H1 (cell line): ENCODE data around the gene APBA3. TPM values are rescaled to one million over a fixed set of nuclear protein-coding genes. Genes with fewer than 3 reads are reported as not detected.

ENCODE experiments used
- CTCF ChIA-PET: fragments of 300-600 bp; sonication (Branson Sonifier 250); formaldehyde crosslinking; loops from one replicate; lab custom pipeline; 2021; ENCODE audit not compliant: partially characterized antibody; lab: Charles Lee
- POLR2A ChIA-PET: fragments of 300-600 bp; sonication (Branson Sonifier 250); formaldehyde crosslinking; loops from one replicate; lab custom pipeline; 2021; ENCODE audit warnings: inconsistent platforms; ENCODE audit not compliant: partially characterized antibody; lab: Charles Lee
- DNase-seq, 2 experiments: peaks; one replicate each; pipeline versions ENCODE4 v3.0.0 to v3.0.0-alpha.2; 2010 to 2022; ENCODE audit warnings: low spot score in 2 of 2, low read depth in 1 of 2, mixed read lengths in 1 of 2
- FAIRE-seq: peaks from 2 replicates; lab custom pipeline; 2011; peaks lifted over from hg19 to GRCh38; lab: Jason Lieb, UNC
- H2AFZ ChIP-seq: 2 replicates; pipeline ENCODE4 v1.8.1; 2012; ENCODE audit warnings: low read length, inconsistent platforms
- H2AK5ac ChIP-seq: 2 replicates; pipeline ENCODE4 v1.6.1; 2013; ENCODE audit warnings: low read depth, low read length
- H2BK120ac ChIP-seq: replicated peaks from 2 replicates; pipeline ENCODE3; 2013; ENCODE audit warnings: low read depth, low read length, inconsistent platforms
- H2BK12ac ChIP-seq: 2 replicates; pipeline ENCODE4 v1.6.1; 2013; ENCODE audit warnings: low read depth, low read length
- H2BK15ac ChIP-seq: 2 replicates; pipeline ENCODE4 v1.6.1; 2013; ENCODE audit warnings: low read length
- H2BK20ac ChIP-seq: 2 replicates; pipeline ENCODE4 v1.6.1; 2013; ENCODE audit warnings: low read length
- H2BK5ac ChIP-seq: 2 replicates; pipeline ENCODE4 v1.6.1; 2013; ENCODE audit warnings: low read depth, low read length
- H3K14ac ChIP-seq: 2 replicates; pipeline ENCODE4 v1.6.1; 2013; ENCODE audit warnings: inconsistent platforms; ENCODE audit not compliant: insufficient read length
- H3K18ac ChIP-seq: 2 replicates; pipeline ENCODE4 v1.6.1; 2013; ENCODE audit warnings: low read length; ENCODE audit errors: extremely low read depth
- H3K23ac ChIP-seq: 2 replicates; pipeline ENCODE4 v1.6.1; 2013; ENCODE audit warnings: inconsistent platforms; ENCODE audit not compliant: insufficient read length
- H3K23me2 ChIP-seq: 2 replicates; pipeline ENCODE4 v1.6.1; 2013; ENCODE audit warnings: low read depth, low read length
- H3K27ac ChIP-seq: 2 replicates; pipeline ENCODE4 v1.6.1; 2011; ENCODE audit warnings: low read depth, low read length, inconsistent platforms
- H3K27me3 ChIP-seq, 4 experiments: replicated peaks in 1 of 4; 1 replicate in 1 of 4; 2 replicates in 3 of 4; pipeline versions ENCODE4 v1.6.1 to v1.8.1; 2011 to 2013; ENCODE audit warnings: low read length in 3 of 4, mild to moderate bottlenecking in 3 of 4, inconsistent platforms in 2 of 4, mixed read lengths in 2 of 4, moderate library complexity in 1 of 4; ENCODE audit not compliant: control insufficient read depth in 3 of 4, insufficient read depth in 3 of 4; ENCODE audit errors: extremely low read depth in 1 of 4
- H3K36me3 ChIP-seq, 4 experiments: 2 replicates each; pipeline versions ENCODE4 v1.6.1 to v1.8.1; 2011 to 2013; ENCODE audit warnings: mild to moderate bottlenecking in 4 of 4, low read length in 3 of 4, moderate library complexity in 2 of 4, control low read depth in 1 of 4, inconsistent platforms in 1 of 4; ENCODE audit not compliant: insufficient read depth in 4 of 4, control insufficient read depth in 2 of 4
- H3K4ac ChIP-seq: replicated peaks from 2 replicates; pipeline ENCODE3; 2013; ENCODE audit warnings: low read length, low read depth, mixed read lengths, inconsistent platforms; ENCODE audit not compliant: insufficient read length
- H3K4me1 ChIP-seq, 4 experiments: replicated peaks in 1 of 4; 1 replicate in 1 of 4; 2 replicates in 3 of 4; pipeline versions ENCODE4 v1.6.1 to v1.8.1; 2011 to 2013; ENCODE audit warnings: low read length in 3 of 4, inconsistent platforms in 2 of 4, mixed read lengths in 1 of 4; ENCODE audit not compliant: insufficient read depth in 4 of 4, control insufficient read depth in 3 of 4
- H3K4me2 ChIP-seq, 2 experiments: 2 replicates each; pipeline versions ENCODE4 v1.6.1 to v1.8.1; 2011 to 2013; ENCODE audit warnings: low read depth in 2 of 2, low read length in 2 of 2, control low read depth in 1 of 2, inconsistent platforms in 1 of 2, mild to moderate bottlenecking in 1 of 2; ENCODE audit not compliant: insufficient read depth in 1 of 2
- H3K4me3 ChIP-seq, 4 experiments: fragments of 200-600, 300-600 bp in 1 of 4; sonication (generic), shearing (Covaris generic), sonication (Bioruptor Twin) in 1 of 4; 2 replicates each; pipeline versions ENCODE4 v1.5.1 to v1.8.1; 2011 to 2016; ENCODE audit warnings: low read length in 4 of 4, low read depth in 3 of 4, control low read depth in 2 of 4, inconsistent platforms in 2 of 4, mild to moderate bottlenecking in 2 of 4, mixed read lengths in 1 of 4, moderate library complexity in 1 of 4; ENCODE audit not compliant: insufficient read depth in 2 of 4; ENCODE audit errors: extremely low read depth in 1 of 4
- H3K56ac ChIP-seq: replicated peaks from 2 replicates; pipeline ENCODE3; 2013; ENCODE audit warnings: low read depth, mild to moderate bottlenecking, mixed read lengths, low read length, inconsistent platforms; ENCODE audit not compliant: insufficient read length
- H3K79me1 ChIP-seq: 2 replicates; pipeline ENCODE4 v1.6.1; 2013; ENCODE audit warnings: low read depth, low read length, control low read depth
- H3K79me2 ChIP-seq, 2 experiments: 2 replicates each; pipeline versions ENCODE4 v1.6.1 to v1.8.1; 2012 to 2013; ENCODE audit warnings: low read length in 2 of 2, mild to moderate bottlenecking in 2 of 2, inconsistent platforms in 1 of 2; ENCODE audit not compliant: insufficient read depth in 2 of 2, control insufficient read depth in 1 of 2
- H3K9ac ChIP-seq, 4 experiments: replicated peaks in 1 of 4; 1 replicate in 1 of 4; 2 replicates in 3 of 4; pipeline versions ENCODE4 v1.6.1 to v1.8.1; 2011 to 2013; ENCODE audit warnings: low read depth in 3 of 4, low read length in 3 of 4, control low read depth in 2 of 4, mild to moderate bottlenecking in 2 of 4, moderate library complexity in 2 of 4, inconsistent platforms in 1 of 4; ENCODE audit errors: extremely low read depth in 1 of 4
- H3K9me3 ChIP-seq, 2 experiments: 2 replicates each; pipeline versions ENCODE4 v1.6.1 to v1.8.1; 2012 to 2013; ENCODE audit warnings: mild to moderate bottlenecking in 2 of 2, moderate library complexity in 2 of 2, control low read depth in 1 of 2, inconsistent platforms in 1 of 2, low read depth in 1 of 2, low read length in 1 of 2, mixed read lengths in 1 of 2; ENCODE audit not compliant: insufficient read depth in 2 of 2
- H4K20me1 ChIP-seq, 2 experiments: replicated peaks in 1 of 2; 2 replicates each; pipeline versions ENCODE3 to v1.8.1; 2011 to 2013; ENCODE audit warnings: inconsistent platforms in 2 of 2, low read length in 2 of 2, mild to moderate bottlenecking in 1 of 2; ENCODE audit not compliant: insufficient read depth in 2 of 2, control insufficient read depth in 1 of 2
- H4K5ac ChIP-seq: 2 replicates; pipeline ENCODE4 v1.6.1; 2013; ENCODE audit warnings: low read length, low read depth, mixed read lengths, inconsistent platforms; ENCODE audit not compliant: insufficient read length
- H4K8ac ChIP-seq: 2 replicates; pipeline ENCODE4 v1.8.0; 2013; ENCODE audit warnings: mild to moderate bottlenecking, moderate library complexity, low read length, inconsistent platforms; ENCODE audit not compliant: insufficient read depth; ENCODE audit errors: extremely low read depth
- H4K91ac ChIP-seq: replicated peaks from 2 replicates; pipeline ENCODE3; 2013; ENCODE audit warnings: low read length, mixed read lengths, inconsistent platforms; ENCODE audit not compliant: insufficient read length
- CBX8 ChIP-seq: fragments of 300-800, 300-1000 bp; sonication (generic); IDR thresholded peaks from 2 replicates; pipeline ENCODE4 v1.7.1; 2016; ENCODE audit warnings: low read depth, low read length, borderline replicate concordance
- EGR1 ChIP-seq: IDR thresholded peaks from 2 replicates; pipeline ENCODE4 v1.6.1; 2011; ENCODE audit warnings: low read depth, low read length, borderline replicate concordance
- EZH2 ChIP-seq: fragments of 200-600 bp; sonication (generic); IDR thresholded peaks from 2 replicates; pipeline ENCODE4 v1.7.1; 2012; ENCODE audit warnings: low read depth, mild to moderate bottlenecking, moderate library complexity, low read length, inconsistent platforms; ENCODE audit not compliant: severe bottlenecking
- JUN ChIP-seq: IDR thresholded peaks from 2 replicates; pipeline ENCODE4 v1.6.1; 2011; ENCODE audit warnings: low read depth, mild to moderate bottlenecking, improper control_type of control experiment, low read length
- NRF1 ChIP-seq: IDR thresholded peaks from 2 replicates; pipeline ENCODE4 v1.6.1; 2011; ENCODE audit warnings: mild to moderate bottlenecking, low read depth, low read length, improper control_type of control experiment
- POLR2A ChIP-seq, 2 experiments: IDR thresholded peaks; 1 replicate in 1 of 2; 2 replicates in 1 of 2; pipeline ENCODE4 v1.6.1; 2011; ENCODE audit warnings: low read depth in 2 of 2, low read length in 2 of 2, mild to moderate bottlenecking in 2 of 2; ENCODE audit errors: control extremely low read depth in 1 of 2
- RBBP5 ChIP-seq: IDR thresholded peaks from 2 replicates; pipeline ENCODE4 v1.7.1; 2012; ENCODE audit warnings: low read depth, mild to moderate bottlenecking, inconsistent platforms, low read length, moderate library complexity, borderline replicate concordance
- RXRA ChIP-seq: IDR thresholded peaks from 2 replicates; pipeline ENCODE4 v1.6.1; 2011; ENCODE audit warnings: low read depth, mild to moderate bottlenecking, low read length, moderate library complexity; ENCODE audit not compliant: insufficient read depth
- SIX5 ChIP-seq: IDR thresholded peaks from 2 replicates; pipeline ENCODE4 v1.6.1; 2011; ENCODE audit warnings: mild to moderate bottlenecking, low read depth, low read length
- SP1 ChIP-seq: IDR thresholded peaks from 2 replicates; pipeline ENCODE4 v1.6.1; 2011; ENCODE audit warnings: low read depth, low read length
- SRF ChIP-seq: IDR thresholded peaks from 2 replicates; pipeline ENCODE4 v1.6.1; 2011; ENCODE audit warnings: mild to moderate bottlenecking, low read depth, low read length, moderate library complexity
- TAF7 ChIP-seq: optimal IDR thresholded peaks from 2 replicates; pipeline ENCODE3; 2011; ENCODE audit warnings: low read depth, mild to moderate bottlenecking, inconsistent platforms, low read length, moderate library complexity, borderline replicate concordance
- YY1 ChIP-seq: IDR thresholded peaks from 2 replicates; pipeline ENCODE4 v1.6.1; 2011; ENCODE audit warnings: low read depth, mild to moderate bottlenecking, low read length
- WGBS, 2 experiments: shearing (Covaris generic) in 1 of 2; methylation state at CpG; one replicate each; pipeline versions ENCODE4 v1.1.6 to v1.1.7; 2013 to 2015; ENCODE audit warnings: low lambda C conversion rate in 2 of 2, mixed read lengths in 2 of 2, inconsistent platforms in 1 of 2, low coverage in 1 of 2, missing lambda C conversion rate in 1 of 2; ENCODE audit not compliant: insufficient replicate concordance in 2 of 2, insufficient coverage in 1 of 2, insufficient read length in 1 of 2; ENCODE audit errors: extremely low coverage in 1 of 2, missing lambda C conversion rate in 1 of 2; 5-methylcytosine and 5-hydroxymethylcytosine counted together
- polyA plus RNA-seq, 7 experiments: library from polyadenylated mRNA; depleted of rRNA in 3 of 7; stranded (reverse) in 5 of 7; unstranded in 2 of 7; fragments of >200 nt in 5 of 7; fragments of 200-250 nt in 2 of 7; gene quantifications; 1 replicate in 5 of 7; 2 replicates in 1 of 7; 4 replicates in 1 of 7; pipeline versions ENCODE4 v1.2.1 to v1.2.3, GENCODE V29; 2011 to 2013; ENCODE audit warnings: missing spikeins in 2 of 7, mixed read lengths in 2 of 7
- total RNA-seq: library from RNA; stranded (reverse); fragmentation: NEBNext Ultra II Directional; extraction: Animal tissue kit (Norgen Biotek cat#: 25700); gene quantifications from 2 replicates; pipeline ENCODE4 v1.2.1, GENCODE V29; 2021
- TF ChIP-seq, protein P1 (sequence below): IDR thresholded peaks from 2 replicates; pipeline ENCODE4 v1.6.1; 2012; ENCODE audit warnings: inconsistent platforms

Gene APBA3
- total and polyA plus RNA-seq, 2 of the 8 experiments (the other 6 are each of a cell fraction or from before 2014, with no cell fraction given) = 21.4 to 36.9 TPM

DNA sequence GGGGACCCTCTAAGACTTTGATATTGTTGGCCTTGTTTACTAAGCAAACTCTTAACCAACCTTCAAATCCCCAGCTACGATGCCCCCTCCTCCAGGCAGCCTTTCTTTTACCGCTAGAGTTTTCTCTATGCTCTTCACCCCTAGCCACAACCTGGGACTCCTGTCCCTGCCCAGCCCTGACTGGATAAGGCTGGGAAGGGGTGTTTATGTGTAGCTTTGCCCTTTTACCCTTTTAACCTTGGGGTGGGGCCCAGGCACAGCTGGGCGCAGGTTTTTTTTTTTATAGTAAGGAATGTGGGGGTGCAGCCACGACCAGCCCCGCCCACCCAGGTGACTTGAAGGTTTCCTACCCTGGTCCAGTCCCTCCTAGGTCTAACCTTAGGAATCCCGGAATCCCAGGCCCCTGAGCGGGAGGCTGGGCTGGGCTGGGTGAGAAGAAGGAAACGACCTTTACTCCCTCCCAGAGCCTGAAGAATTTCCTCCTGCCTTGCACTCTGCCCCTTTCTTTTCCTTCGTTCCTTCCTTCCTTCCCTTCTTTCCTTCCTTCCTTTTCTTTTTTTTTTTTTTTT is 41.1 kb downstream of the APBA3 start:
- H3K4me3 ChIP-seq = no peak overlapping the region
- H4K8ac ChIP-seq = no peak overlapping the region
- no peaks in the 10 kb centered on the region for H3K36me3 ChIP-seq
- no peak overlapping the region for H3K23ac ChIP-seq
- FAIRE-seq = no peak
- H2BK120ac ChIP-seq = no peak overlapping the region
- CTCF ChIA-PET = interaction anchor here (0.8 to 5.8 kb wide), 13 partner anchors 13 to 877 kb away, joined by 3 to 66 read pairs (median 4); partner anchors contain the start of gene TJP3
- H3K23me2 ChIP-seq = peaks cover 8% of the 10 kb centered on the region; the same call in 1 of the 2 replicates
- peaks cover 0 to 11% (median 6%) of the 10 kb centered on the region in 4 experiments; a peak in 5 of 7 replicates for H3K4me1 ChIP-seq
- no peak overlapping the region for H3K14ac ChIP-seq
- 42% methylated on average over 8 of the region's 9 CpGs; no CpG with 5 or more reads in 1 of the 2 experiments for WGBS, 2 experiments
- H2BK5ac ChIP-seq = no peak overlapping the region
- no peak overlapping the region for H3K27ac ChIP-seq
- 0 out of 2 replicates have a peak, but pooled peaks have one; percentile 23 for TF ChIP-seq RXRA
- no peak for TF ChIP-seq SRF
- TF ChIP-seq TAF7 = no peak
- no peak for TF ChIP-seq POLR2A (IDR thresholded peaks at IDR 0.05; ENCODE audit: control extremely low read depth in 1 of 2, low read depth in 2 of 2, low read length in 2 of 2)
- TF ChIP-seq, protein P1, sequence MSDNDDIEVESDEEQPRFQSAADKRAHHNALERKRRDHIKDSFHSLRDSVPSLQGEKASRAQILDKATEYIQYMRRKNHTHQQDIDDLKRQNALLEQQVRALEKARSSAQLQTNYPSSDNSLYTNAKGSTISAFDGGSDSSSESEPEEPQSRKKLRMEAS = no peak
- TF ChIP-seq CBX8 = no peak
- TF ChIP-seq NRF1 = no peak
- TF ChIP-seq SP1 = 0 out of 2 replicates have a peak, but pooled peaks have one; percentile 2
- no peak for TF ChIP-seq SIX5
- no peak for TF ChIP-seq RBBP5
- TF ChIP-seq EZH2 = no peak
- no peak for TF ChIP-seq EGR1
- no peak for TF ChIP-seq JUN
- no peak for TF ChIP-seq YY1
- TF ChIP-seq, all 59 proteins: peak for 2
- Histone ChIP-seq H3K79me1 (no peaks in the 10 kb centered on the region), H3K56ac (no peak overlapping the region), H4K20me1 (no peaks in the 10 kb centered on the region), H2AFZ (no peak overlapping the region), H2BK20ac (no peak overlapping the region), H3K79me2 (no peaks in the 10 kb centered on the region), H4K91ac (no peak overlapping the region), H4K5ac (no peak overlapping the region), H3K4me2 (no peak overlapping the region; a peak in 1 of 4 replicates), H3K27me3 (peaks cover 0 to 3% (median 0%) of the 10 kb centered on the region in 4 experiments; a peak in 2 of 7 replicates), H3K9me3 (no peaks in the 10 kb centered on the region), H2AK5ac (no peak overlapping the region), H3K18ac (no peak overlapping the region), H3K9ac (no peak overlapping the region; a peak in 2 of 7 replicates), H2BK15ac (0 out of 2 replicates have a peak overlapping the region, but pooled peaks have one; percentile 88), H3K4ac (no peak overlapping the region), H2BK12ac (no peak overlapping the region)
- POLR2A ChIA-PET = interaction anchor here (0.9 to 1.4 kb wide), 2 partner anchors 9 to 265 kb away, joined by 3 read pairs; partner anchors contain the start of gene EEF2
- DNase-seq = no peak
